Measurements from ENCODE around the gene RAI2. TPM values are rescaled to one million over a fixed set of nuclear protein-coding genes. Genes with fewer than 3 reads are reported as not detected.

Gene RAI2
- total and polyA plus RNA-seq, 5 donors from 2014 or later, result 0.15 to 0.68 (median 0.29) TPM

DNA sequence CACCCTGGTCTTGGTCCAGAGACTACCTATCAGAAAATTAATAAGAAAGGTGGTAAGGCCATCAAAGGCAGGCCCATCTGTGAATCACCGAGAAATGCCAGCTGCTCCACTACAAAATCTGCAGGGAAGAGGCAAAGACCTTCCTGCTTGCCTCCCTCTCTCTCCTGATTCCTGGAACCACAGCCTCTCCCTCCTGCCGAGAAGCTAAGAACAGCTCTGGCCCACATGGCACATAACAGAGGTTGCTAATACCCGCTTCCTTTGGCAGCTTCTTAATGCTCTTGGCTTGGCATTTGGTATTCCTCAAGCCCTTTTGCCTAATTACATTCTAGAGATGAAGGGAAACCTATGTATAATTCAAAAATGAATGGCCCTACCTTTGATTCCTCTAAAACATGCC lies 32.9 kb downstream of the RAI2 start:
- no peak for DNase-seq
- Histone ChIP-seq H3K4me3 (ENCODE audit: low read depth, low read length) (no peak overlapping the region), H3K27me3 (ENCODE audit: control insufficient read depth, insufficient read depth, low read length) (no peaks in the 10 kb centered on the region), H3K9me3 (ENCODE audit: control insufficient read depth in 2 of 2, low read length in 2 of 2) (no peaks in the 10 kb centered on the region), H3K27ac (ENCODE audit: insufficient read depth, low read length, poor library complexity, severe bottlenecking) (no peak overlapping the region), H3K4me1 (ENCODE audit: control insufficient read depth, insufficient read depth, low read length, poor library complexity, severe bottlenecking) (no peaks in the 10 kb centered on the region), H3K36me3 (ENCODE audit: control insufficient read depth, insufficient read depth, low read length) (no peaks in the 10 kb centered on the region)
- Mint-ChIP-seq H3K27me3 (no peaks in the 10 kb centered on the region), H3K4me3 (no peak overlapping the region), H3K4me1 (no peaks in the 10 kb centered on the region), H3K27ac (no peak overlapping the region), H3K9me3 (peaks cover 0 to 2% (median 0%) of the 10 kb centered on the region in 7 donors), H3K36me3 (no peaks in the 10 kb centered on the region)
- ATAC-seq (ENCODE audit: low read depth in 2 of 2), result no peak

DNA sequence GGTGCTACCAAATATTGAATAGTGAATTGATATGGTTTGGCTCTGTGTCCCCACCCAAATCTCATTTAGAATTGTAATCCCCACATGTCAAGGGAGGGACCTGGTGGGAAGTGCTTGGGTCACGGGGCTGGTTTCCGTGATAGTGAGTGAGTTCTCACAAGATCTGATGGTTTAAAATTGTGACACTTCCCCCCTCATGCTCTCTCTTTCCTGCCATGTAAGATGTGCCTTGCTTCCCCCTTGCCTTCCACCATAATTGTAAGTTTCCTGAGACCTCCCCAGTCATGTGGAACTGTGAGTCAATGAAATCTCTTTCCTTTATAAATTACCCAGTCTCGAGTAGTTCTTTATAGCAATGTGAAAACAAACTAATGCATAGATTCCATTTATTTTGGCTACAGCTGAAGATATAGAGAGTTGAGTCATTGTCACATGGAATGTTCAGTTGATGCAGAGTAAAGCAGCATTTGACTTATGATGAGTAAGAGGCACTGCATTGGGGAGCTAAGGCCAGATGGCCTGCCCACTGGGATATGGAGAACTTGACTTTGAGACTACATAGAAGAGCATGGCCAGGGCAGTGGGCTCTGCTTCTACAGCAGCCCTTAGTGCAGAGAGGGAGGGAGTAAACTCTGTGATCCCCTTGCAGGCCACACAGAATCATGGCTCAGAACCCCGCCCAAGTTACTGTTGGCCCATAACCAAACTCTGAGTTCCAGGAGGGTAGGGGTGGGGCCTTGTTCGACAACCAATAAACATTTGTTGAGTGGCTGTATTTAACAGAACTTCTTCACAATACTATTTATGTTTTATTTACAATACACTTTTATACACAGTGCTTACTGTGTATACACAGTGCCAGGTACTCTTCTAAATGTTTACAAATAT lies 34.2 kb downstream of the RAI2 start:
- peaks cover 0 to 2% (median 0%) of the 10 kb centered on the region in 7 donors for H3K9me3 Mint-ChIP-seq
- no peak overlapping the region for H3K27ac Mint-ChIP-seq
- no peak for DNase-seq
- Histone ChIP-seq H3K27ac (ENCODE audit: insufficient read depth, low read length, poor library complexity, severe bottlenecking) (no peak overlapping the region), H3K4me3 (ENCODE audit: low read depth, low read length) (no peak overlapping the region), H3K36me3 (ENCODE audit: control insufficient read depth, insufficient read depth, low read length) (no peaks in the 10 kb centered on the region), H3K9me3 (ENCODE audit: control insufficient read depth in 2 of 2, low read length in 2 of 2) (no peaks in the 10 kb centered on the region), H3K27me3 (ENCODE audit: control insufficient read depth, insufficient read depth, low read length) (no peaks in the 10 kb centered on the region), H3K4me1 (ENCODE audit: control insufficient read depth, insufficient read depth, low read length, poor library complexity, severe bottlenecking) (no peaks in the 10 kb centered on the region)
- no peaks in the 10 kb centered on the region for H3K36me3 Mint-ChIP-seq
- ATAC-seq (ENCODE audit: low read depth in 2 of 2), result no peak
- H3K27me3 Mint-ChIP-seq, result no peaks in the 10 kb centered on the region
- no peaks in the 10 kb centered on the region for H3K4me1 Mint-ChIP-seq
- H3K4me3 Mint-ChIP-seq, result no peak overlapping the region

DNA sequence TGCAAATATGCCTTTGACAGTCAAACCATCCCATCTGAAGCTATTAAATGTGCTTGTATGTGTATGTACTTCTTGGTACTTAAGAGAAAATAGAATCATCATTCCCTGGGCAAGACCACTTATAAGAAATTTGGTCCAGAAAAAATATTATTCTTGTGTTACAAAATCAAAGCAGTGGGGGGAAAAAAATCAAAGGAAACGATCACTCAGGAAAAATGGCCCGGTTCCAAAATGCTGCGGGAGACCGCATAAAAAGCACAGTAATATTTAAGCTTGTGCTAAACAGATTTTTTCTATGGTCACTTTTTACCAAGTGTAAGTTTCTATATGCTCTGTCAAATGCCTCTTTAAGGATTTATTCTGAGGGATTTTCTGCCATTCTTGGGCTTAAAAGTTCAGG lies 36.1 kb downstream of the RAI2 start:
- no peak overlapping the region for H3K4me3 ChIP-seq (ENCODE audit: low read depth, low read length)
- H3K36me3 ChIP-seq (ENCODE audit: control insufficient read depth, insufficient read depth, low read length), result no peaks in the 10 kb centered on the region
- Mint-ChIP-seq H3K4me1 (no peaks in the 10 kb centered on the region), H3K9me3 (peaks cover 0 to 2% (median 0%) of the 10 kb centered on the region in 7 donors), H3K27ac (no peak overlapping the region), H3K4me3 (no peak overlapping the region), H3K27me3 (no peaks in the 10 kb centered on the region), H3K36me3 (no peaks in the 10 kb centered on the region)
- H3K4me1 ChIP-seq (ENCODE audit: control insufficient read depth, insufficient read depth, low read length, poor library complexity, severe bottlenecking), result no peaks in the 10 kb centered on the region
- no peaks in the 10 kb centered on the region for H3K27me3 ChIP-seq (ENCODE audit: control insufficient read depth, insufficient read depth, low read length)
- DNase-seq (no peak), ATAC-seq (ENCODE audit: low read depth in 2 of 2) (no peak)
- H3K27ac ChIP-seq (ENCODE audit: insufficient read depth, low read length, poor library complexity, severe bottlenecking), result no peak overlapping the region
- H3K9me3 ChIP-seq (ENCODE audit: control insufficient read depth in 2 of 2, low read length in 2 of 2), result no peaks in the 10 kb centered on the region

DNA sequence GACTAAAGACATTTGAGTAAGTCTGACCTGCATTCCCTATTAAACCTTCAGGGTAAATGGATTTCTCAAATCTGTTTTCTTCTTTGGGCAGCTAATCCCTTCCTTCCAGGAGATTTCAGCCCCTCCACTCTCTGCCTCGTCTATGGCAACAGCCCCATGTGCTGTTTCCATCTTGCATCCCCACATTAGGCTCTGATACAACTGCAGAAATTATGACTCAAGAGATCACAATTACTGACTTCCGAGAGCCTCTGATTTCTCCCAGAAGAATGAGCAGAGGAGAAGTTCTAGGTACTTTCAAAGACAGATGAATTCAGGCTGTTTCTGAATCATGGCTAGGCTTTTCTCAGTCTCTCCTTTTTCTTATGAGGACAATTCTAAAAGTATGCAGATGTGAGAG lies 38.7 kb downstream of the RAI2 start:
- Histone ChIP-seq H3K36me3 (ENCODE audit: control insufficient read depth, insufficient read depth, low read length) (no peaks in the 10 kb centered on the region), H3K27ac (ENCODE audit: insufficient read depth, low read length, poor library complexity, severe bottlenecking) (no peak overlapping the region), H3K4me3 (ENCODE audit: low read depth, low read length) (no peak overlapping the region), H3K27me3 (ENCODE audit: control insufficient read depth, insufficient read depth, low read length) (no peaks in the 10 kb centered on the region), H3K9me3 (ENCODE audit: control insufficient read depth in 2 of 2, low read length in 2 of 2) (no peaks in the 10 kb centered on the region), H3K4me1 (ENCODE audit: control insufficient read depth, insufficient read depth, low read length, poor library complexity, severe bottlenecking) (no peaks in the 10 kb centered on the region)
- Mint-ChIP-seq H3K27ac (no peak overlapping the region), H3K36me3 (no peaks in the 10 kb centered on the region), H3K9me3 (peaks cover 0 to 2% (median 0%) of the 10 kb centered on the region in 7 donors), H3K27me3 (no peaks in the 10 kb centered on the region), H3K4me1 (no peaks in the 10 kb centered on the region), H3K4me3 (no peak overlapping the region)
- ATAC-seq (ENCODE audit: low read depth in 2 of 2), result no peak
- DNase-seq, result no peak

DNA sequence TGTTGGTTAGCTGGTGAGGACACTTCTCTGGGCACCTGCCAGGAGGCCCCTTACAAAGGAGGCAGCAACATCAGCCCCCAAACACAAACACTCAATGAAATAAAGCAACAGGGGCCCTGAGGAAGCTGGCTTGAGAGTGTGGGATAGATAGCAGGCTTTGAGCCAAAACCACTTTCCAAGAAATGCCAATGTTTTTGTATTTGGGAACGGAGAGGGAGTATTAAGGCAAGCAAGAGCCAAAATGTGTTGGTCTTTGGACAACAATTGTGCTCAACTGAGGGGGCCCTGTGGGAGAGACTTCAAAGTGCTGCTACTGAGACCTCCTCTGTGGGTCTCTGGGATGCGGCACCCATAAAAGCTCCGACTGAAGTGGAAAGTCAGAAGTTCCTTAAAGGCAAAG lies 41.0 kb downstream of the RAI2 start:
- no peaks in the 10 kb centered on the region for H3K4me1 Mint-ChIP-seq
- H3K36me3 ChIP-seq (ENCODE audit: control insufficient read depth, insufficient read depth, low read length), result no peaks in the 10 kb centered on the region
- H3K36me3 Mint-ChIP-seq, result no peaks in the 10 kb centered on the region
- H3K27me3 ChIP-seq (ENCODE audit: control insufficient read depth, insufficient read depth, low read length), result no peaks in the 10 kb centered on the region
- no peak overlapping the region for H3K4me3 ChIP-seq (ENCODE audit: low read depth, low read length)
- no peaks in the 10 kb centered on the region for H3K9me3 ChIP-seq (ENCODE audit: control insufficient read depth in 2 of 2, low read length in 2 of 2)
- H3K4me3 Mint-ChIP-seq, result no peak overlapping the region
- no peaks in the 10 kb centered on the region for H3K27me3 Mint-ChIP-seq
- ATAC-seq (ENCODE audit: low read depth in 2 of 2) (no peak), DNase-seq (no peak)
- H3K27ac Mint-ChIP-seq, result no peak overlapping the region
- no peaks in the 10 kb centered on the region for H3K4me1 ChIP-seq (ENCODE audit: control insufficient read depth, insufficient read depth, low read length, poor library complexity, severe bottlenecking)
- H3K27ac ChIP-seq (ENCODE audit: insufficient read depth, low read length, poor library complexity, severe bottlenecking), result no peak overlapping the region
- H3K9me3 Mint-ChIP-seq, result peaks cover 0 to 2% (median 0%) of the 10 kb centered on the region in 7 donors

DNA sequence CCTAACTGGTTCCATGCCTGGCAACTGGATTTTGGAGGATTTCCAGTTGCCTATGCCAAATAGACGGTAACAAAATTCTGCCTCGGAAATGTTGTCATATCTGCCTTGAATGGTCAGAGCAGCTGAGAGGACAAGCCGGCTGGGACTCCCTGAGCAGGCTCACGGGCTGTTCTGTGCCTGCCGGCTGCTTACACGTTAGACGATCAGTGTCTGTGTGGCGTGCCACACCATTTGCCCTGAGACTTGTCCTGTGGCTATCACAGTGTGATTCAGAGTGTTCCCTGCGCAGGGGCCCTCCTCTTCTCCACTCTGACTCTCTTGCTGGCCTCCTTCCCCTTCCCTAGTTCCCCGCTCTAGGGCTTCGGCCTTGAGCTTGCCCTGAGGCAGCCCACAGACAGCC lies 42.4 kb downstream of the RAI2 start:
- Mint-ChIP-seq H3K4me3 (no peak overlapping the region), H3K27ac (no peak overlapping the region), H3K9me3 (peaks cover 0 to 2% (median 0%) of the 10 kb centered on the region in 7 donors), H3K27me3 (no peaks in the 10 kb centered on the region), H3K36me3 (no peaks in the 10 kb centered on the region), H3K4me1 (no peaks in the 10 kb centered on the region)
- Histone ChIP-seq H3K27ac (ENCODE audit: insufficient read depth, low read length, poor library complexity, severe bottlenecking) (no peak overlapping the region), H3K9me3 (ENCODE audit: control insufficient read depth in 2 of 2, low read length in 2 of 2) (no peaks in the 10 kb centered on the region), H3K27me3 (ENCODE audit: control insufficient read depth, insufficient read depth, low read length) (no peaks in the 10 kb centered on the region), H3K36me3 (ENCODE audit: control insufficient read depth, insufficient read depth, low read length) (no peaks in the 10 kb centered on the region), H3K4me1 (ENCODE audit: control insufficient read depth, insufficient read depth, low read length, poor library complexity, severe bottlenecking) (no peaks in the 10 kb centered on the region), H3K4me3 (ENCODE audit: low read depth, low read length) (no peak overlapping the region)
- ATAC-seq (ENCODE audit: low read depth in 2 of 2) (no peak), DNase-seq (no peak)

DNA sequence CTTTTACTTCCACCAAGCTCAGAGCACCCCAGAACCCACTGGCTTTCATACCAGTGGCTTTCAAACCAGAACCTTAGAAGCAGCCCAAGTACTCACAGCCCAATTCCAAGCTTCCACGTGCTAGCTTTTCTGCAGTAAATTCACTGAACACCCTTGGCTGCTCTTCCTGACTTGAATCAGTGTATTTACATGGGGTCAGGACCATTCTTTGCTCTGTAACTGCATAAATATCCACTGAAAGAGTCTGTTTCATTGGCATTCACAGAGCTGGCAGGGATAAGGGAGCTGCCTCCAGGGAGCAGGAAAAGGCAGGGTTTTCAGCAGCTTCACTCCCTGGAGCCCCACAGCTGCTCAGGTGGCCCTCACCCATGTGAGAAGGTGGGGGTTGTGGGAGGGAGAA lies 43.8 kb downstream of the RAI2 start:
- H3K27me3 ChIP-seq (ENCODE audit: control insufficient read depth, insufficient read depth, low read length), result no peaks in the 10 kb centered on the region
- H3K4me3 ChIP-seq (ENCODE audit: low read depth, low read length), result no peak overlapping the region
- Mint-ChIP-seq H3K27ac (no peak overlapping the region), H3K9me3 (peaks cover 0 to 2% (median 0%) of the 10 kb centered on the region in 7 donors), H3K27me3 (no peaks in the 10 kb centered on the region), H3K36me3 (no peaks in the 10 kb centered on the region), H3K4me3 (no peak overlapping the region), H3K4me1 (no peaks in the 10 kb centered on the region)
- H3K27ac ChIP-seq (ENCODE audit: insufficient read depth, low read length, poor library complexity, severe bottlenecking), result no peak overlapping the region
- DNase-seq, result no peak
- H3K36me3 ChIP-seq (ENCODE audit: control insufficient read depth, insufficient read depth, low read length), result no peaks in the 10 kb centered on the region
- no peaks in the 10 kb centered on the region for H3K4me1 ChIP-seq (ENCODE audit: control insufficient read depth, insufficient read depth, low read length, poor library complexity, severe bottlenecking)
- no peaks in the 10 kb centered on the region for H3K9me3 ChIP-seq (ENCODE audit: control insufficient read depth in 2 of 2, low read length in 2 of 2)
- no peak for ATAC-seq (ENCODE audit: low read depth in 2 of 2)

DNA sequence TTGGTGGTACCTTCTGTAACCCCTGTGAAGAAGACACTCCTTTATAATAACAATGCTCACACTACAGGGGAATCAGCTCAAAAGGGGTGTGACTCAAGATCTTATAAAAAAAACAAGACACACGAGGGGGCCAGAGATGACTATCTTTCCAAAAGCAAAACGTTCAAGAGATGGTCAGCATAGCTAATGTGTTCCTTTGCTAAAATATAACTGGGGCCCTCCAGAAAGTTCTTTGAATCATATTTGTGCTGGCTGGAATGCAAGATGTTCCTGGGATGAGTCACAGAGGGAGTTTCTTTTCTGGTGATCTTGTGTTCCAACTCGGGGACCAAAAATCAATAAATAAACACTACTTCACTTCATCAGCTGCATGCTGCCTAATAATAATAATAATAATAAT lies 46.5 kb downstream of the RAI2 start:
- no peaks in the 10 kb centered on the region for H3K36me3 ChIP-seq (ENCODE audit: control insufficient read depth, insufficient read depth, low read length)
- no peaks in the 10 kb centered on the region for H3K27me3 ChIP-seq (ENCODE audit: control insufficient read depth, insufficient read depth, low read length)
- no peak for ATAC-seq (ENCODE audit: low read depth in 2 of 2)
- no peaks in the 10 kb centered on the region for H3K4me1 ChIP-seq (ENCODE audit: control insufficient read depth, insufficient read depth, low read length, poor library complexity, severe bottlenecking)
- H3K4me1 Mint-ChIP-seq, result no peaks in the 10 kb centered on the region
- no peak overlapping the region for H3K4me3 Mint-ChIP-seq
- DNase-seq, result no peak
- peaks cover 0 to 2% (median 0%) of the 10 kb centered on the region in 7 donors for H3K9me3 Mint-ChIP-seq
- no peak overlapping the region for H3K27ac ChIP-seq (ENCODE audit: insufficient read depth, low read length, poor library complexity, severe bottlenecking)
- H3K9me3 ChIP-seq (ENCODE audit: control insufficient read depth in 2 of 2, low read length in 2 of 2), result no peaks in the 10 kb centered on the region
- H3K36me3 Mint-ChIP-seq, result no peaks in the 10 kb centered on the region
- H3K27ac Mint-ChIP-seq, result no peak overlapping the region
- no peaks in the 10 kb centered on the region for H3K27me3 Mint-ChIP-seq
- H3K4me3 ChIP-seq (ENCODE audit: low read depth, low read length), result no peak overlapping the region

Data from CD4-positive, CD25-positive, alpha-beta regulatory T cell (primary cell).